Measurements from ENCODE around the gene SORD.
A peak's percentile ranks its signal among the peaks of the same experiment; 100 is the strongest.

The SORD gene

DNA sequence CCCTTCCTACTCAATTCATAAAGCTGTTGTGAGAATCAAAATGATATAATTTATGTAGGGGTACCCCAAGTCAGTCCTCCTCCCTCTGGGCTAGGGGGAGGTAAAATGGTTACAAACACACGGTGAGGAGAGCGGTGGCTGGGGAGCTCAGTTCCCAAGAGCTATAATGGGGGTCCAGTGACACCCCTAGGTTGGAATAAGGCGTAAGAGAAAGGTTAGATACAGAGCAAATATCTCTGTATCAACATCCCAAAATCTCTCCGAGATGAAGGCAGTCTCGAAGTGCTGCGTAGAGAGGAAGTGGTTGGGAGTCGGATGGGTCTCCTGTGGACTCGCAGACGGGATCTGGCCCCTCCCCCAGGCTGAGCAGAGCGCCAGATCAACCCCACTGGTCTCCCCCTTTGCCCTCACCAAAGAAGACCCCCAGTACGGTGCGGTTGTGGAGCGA is 89.2 kb downstream of the SORD start:
- H3K9me3 ChIP-seq (ENCODE audit: control insufficient read depth, low read length): no peaks in the 10 kb centered on the region
- H3K4me1 ChIP-seq (ENCODE audit: control insufficient read depth, insufficient read depth, low read length, poor library complexity, severe bottlenecking): peaks cover 8% of the 10 kb centered on the region
- H3K4me3 ChIP-seq (ENCODE audit: extremely low read depth, insufficient read depth, low read length, poor library complexity, severe bottlenecking): peak overlapping the region; percentile 6
- no peak overlapping the region for H3K27ac ChIP-seq (ENCODE audit: low read depth, low read length, severe bottlenecking)
- H3K36me3 ChIP-seq (ENCODE audit: control insufficient read depth, insufficient read depth, low read length): no peaks in the 10 kb centered on the region
- WGBS, 2 experiments (ENCODE audit: insufficient coverage in 2 of 2): 0% methylated on average over 1 of the region's 13 CpGs; no CpG with 5 or more reads in 1 of the 2 experiments

DNA sequence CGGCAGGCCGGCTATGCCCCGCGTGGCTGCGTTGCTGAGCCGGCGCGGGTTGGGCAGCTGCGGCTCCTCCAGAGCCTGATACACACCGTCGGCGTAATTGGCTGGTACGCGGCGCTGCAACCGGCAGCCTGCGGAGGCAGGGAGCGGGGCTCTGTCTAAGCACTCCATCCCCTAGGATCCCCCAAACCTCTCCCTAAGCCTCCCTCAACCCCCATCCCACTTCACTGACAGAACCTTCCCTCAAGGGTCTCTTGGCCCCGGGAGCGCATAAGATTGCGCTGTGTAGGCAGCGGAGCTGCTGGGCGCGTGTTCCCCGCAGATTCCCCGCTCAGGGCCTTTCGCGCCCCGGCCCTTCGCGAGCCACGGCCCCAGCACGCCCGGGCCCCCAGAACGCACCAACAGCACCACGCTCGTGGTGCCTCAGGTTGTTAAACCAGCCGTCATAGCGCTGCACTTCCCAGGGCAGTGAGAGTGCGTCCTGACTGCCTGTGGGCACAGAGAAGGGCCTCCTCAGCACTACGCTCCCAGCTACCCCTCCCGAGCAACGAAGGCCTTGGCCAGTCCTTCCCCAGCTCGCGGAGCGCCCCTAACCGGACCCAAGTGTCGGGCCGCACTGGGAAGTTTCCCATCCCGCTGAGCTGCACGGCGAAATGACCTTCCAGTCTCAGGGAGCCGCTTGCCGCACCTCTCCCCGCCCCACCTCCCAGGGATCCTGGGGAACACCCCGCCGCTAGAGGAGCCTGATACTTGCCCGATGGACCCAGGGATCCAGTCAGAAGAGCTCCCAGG is 89.8 kb downstream of the SORD start:
- H3K4me3 ChIP-seq (ENCODE audit: extremely low read depth, insufficient read depth, low read length, poor library complexity, severe bottlenecking): peak overlapping the region; percentile 6
- peaks cover 8% of the 10 kb centered on the region for H3K4me1 ChIP-seq (ENCODE audit: control insufficient read depth, insufficient read depth, low read length, poor library complexity, severe bottlenecking)
- no peaks in the 10 kb centered on the region for H3K9me3 ChIP-seq (ENCODE audit: control insufficient read depth, low read length)
- H3K36me3 ChIP-seq (ENCODE audit: control insufficient read depth, insufficient read depth, low read length): no peaks in the 10 kb centered on the region
- WGBS, 2 experiments (ENCODE audit: insufficient coverage in 2 of 2): 2% methylated on average over 19 to 54 of the region's 58 CpGs
- H3K27ac ChIP-seq (ENCODE audit: low read depth, low read length, severe bottlenecking): no peak overlapping the region

DNA sequence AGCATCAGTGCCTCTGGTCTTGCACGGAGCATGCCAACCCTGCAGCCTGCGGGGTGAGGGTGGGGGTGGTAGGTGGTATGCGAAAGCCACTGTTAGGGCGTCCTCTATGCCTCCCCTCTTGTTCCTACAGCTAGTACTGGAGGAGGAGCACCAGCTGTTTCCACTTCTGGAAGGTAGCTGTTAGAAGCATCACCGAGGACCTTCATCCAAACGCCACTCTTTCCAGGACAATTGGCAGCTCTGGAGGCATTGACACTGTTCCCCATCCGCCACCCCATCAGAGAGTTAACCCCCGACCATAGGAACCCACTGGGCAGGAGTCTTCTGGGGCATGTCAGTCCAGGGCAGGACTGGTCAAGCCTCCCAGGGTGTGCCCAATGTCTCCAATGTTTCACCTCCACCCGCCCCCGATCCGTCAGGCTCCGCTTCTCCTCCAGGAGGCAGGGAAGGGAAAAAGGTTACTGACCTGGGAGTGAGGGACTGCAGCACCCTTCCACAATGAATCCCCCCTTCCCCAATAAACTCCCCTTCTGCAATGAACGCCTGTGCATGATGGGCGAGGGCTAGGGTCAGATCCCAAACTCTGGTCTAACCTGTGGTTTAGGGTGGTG is 90.5 kb downstream of the SORD start:
- Histone ChIP-seq H3K27ac (ENCODE audit: low read depth, low read length, severe bottlenecking) (no peak overlapping the region), H3K4me3 (ENCODE audit: extremely low read depth, insufficient read depth, low read length, poor library complexity, severe bottlenecking) (no peak overlapping the region), H3K9me3 (ENCODE audit: control insufficient read depth, low read length) (no peaks in the 10 kb centered on the region), H3K4me1 (ENCODE audit: control insufficient read depth, insufficient read depth, low read length, poor library complexity, severe bottlenecking) (peaks cover 8% of the 10 kb centered on the region), H3K36me3 (ENCODE audit: control insufficient read depth, insufficient read depth, low read length) (no peaks in the 10 kb centered on the region)
- WGBS, 2 experiments (ENCODE audit: insufficient coverage in 2 of 2): 13 to 17% methylated on average over 5 to 8 of the region's 14 CpGs

DNA sequence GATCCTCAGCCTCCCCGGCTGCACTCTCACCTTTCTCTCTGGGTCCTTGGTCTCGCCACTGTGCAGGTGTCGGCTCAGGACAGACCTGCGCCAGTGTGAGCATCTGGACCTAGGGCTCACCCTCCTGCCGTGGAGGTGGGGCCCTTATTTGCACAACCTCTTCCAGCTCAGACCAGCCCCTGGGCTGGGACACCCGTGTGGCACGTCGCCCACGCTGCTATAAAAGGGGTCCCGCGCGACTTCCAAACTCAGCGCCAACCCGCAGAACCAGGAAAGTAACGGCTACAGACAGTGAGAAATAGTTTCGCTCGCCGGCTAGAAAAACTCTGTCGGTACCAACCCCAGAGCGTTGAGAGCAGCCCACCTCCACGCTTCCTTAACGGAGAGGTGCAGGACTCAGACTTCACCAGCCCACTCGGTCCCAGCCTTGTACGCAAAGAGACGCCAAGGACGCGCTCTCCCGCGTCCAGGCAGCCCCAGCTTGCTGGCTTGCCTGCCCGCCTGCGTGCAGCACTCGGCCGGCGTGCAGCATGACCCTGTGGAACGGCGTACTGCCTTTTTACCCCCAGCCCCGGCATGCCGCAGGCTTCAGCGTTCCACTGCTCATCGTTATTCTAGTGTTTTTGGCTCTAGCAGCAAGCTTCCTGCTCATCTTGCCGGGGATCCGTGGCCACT is 91.2 kb downstream of the SORD start, which contains the start of the genes DUOX2 and DUOXA2:
Gene DUOX2 (minus strand): TSS at position 97 of the 675 bp plus-strand sequence. CDS start 761 bp downstream, outside the sequence.
Gene DUOXA2 (plus strand): TSS at position 251 of the 675 bp plus-strand sequence. CDS start 280 bp downstream, at position 531.
- Histone ChIP-seq H3K4me1 (ENCODE audit: control insufficient read depth, insufficient read depth, low read length, poor library complexity, severe bottlenecking) (peaks cover 8% of the 10 kb centered on the region), H3K9me3 (ENCODE audit: control insufficient read depth, low read length) (no peaks in the 10 kb centered on the region), H3K36me3 (ENCODE audit: control insufficient read depth, insufficient read depth, low read length) (no peaks in the 10 kb centered on the region), H3K4me3 (ENCODE audit: extremely low read depth, insufficient read depth, low read length, poor library complexity, severe bottlenecking) (no peak within 1 kb of the TSS), H3K27ac (ENCODE audit: low read depth, low read length, severe bottlenecking) (no peak within 1 kb of the TSS)
- WGBS, 2 experiments (ENCODE audit: insufficient coverage in 2 of 2): 11 to 12% methylated on average over 39 to 41 of the region's 42 CpGs

DNA sequence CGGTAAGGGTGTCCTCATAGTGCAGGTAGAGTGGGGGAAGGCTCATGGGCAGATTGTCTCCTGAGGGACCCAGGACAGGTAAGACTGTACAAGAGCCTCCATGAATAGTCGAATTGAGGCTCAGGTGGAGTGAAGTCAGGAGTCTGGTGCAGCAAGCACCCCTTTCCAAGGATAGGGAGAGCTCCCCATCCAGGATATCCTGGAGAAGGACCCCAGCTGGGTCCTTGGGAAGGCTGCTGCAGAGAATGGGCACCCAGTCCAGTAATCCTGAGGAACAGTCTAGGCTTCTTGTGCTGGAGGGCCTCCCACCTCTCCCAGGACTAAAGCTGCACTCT is 91.7 kb downstream of the SORD start:
- H3K4me3 ChIP-seq (ENCODE audit: extremely low read depth, insufficient read depth, low read length, poor library complexity, severe bottlenecking): no peak overlapping the region
- H3K36me3 ChIP-seq (ENCODE audit: control insufficient read depth, insufficient read depth, low read length): no peaks in the 10 kb centered on the region
- no peak overlapping the region for H3K27ac ChIP-seq (ENCODE audit: low read depth, low read length, severe bottlenecking)
- 38 to 48% methylated on average over 2 of the region's 2 CpGs for WGBS, 2 experiments (ENCODE audit: insufficient coverage in 2 of 2)
- no peaks in the 10 kb centered on the region for H3K9me3 ChIP-seq (ENCODE audit: control insufficient read depth, low read length)
- H3K4me1 ChIP-seq (ENCODE audit: control insufficient read depth, insufficient read depth, low read length, poor library complexity, severe bottlenecking): peaks cover 8% of the 10 kb centered on the region

DNA sequence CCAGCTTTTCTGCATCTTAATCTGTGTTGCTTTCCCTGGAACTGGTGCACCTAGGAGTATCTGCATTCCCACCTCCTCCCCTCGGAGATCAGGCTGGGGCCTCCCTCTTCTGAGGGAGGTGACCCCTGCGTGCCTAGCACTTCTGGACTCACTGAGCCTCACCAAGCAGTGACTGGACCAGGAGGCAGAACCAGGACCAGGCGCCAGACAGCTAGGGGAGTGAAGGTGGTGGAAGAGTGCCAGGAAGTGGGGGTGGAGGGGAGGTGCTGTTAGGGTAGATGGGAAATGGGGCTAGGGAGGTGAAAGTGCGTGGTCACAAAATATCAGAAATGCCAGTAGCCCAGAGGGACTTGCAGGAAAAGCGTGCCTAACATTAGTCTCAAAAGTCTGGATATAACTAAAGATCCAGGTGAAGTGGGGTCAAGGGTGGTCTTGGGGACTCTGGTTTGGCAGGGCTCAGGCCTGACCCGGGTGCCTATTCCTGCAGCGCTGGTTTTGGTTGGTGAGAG is 92.4 kb downstream of the SORD start:
- peaks cover 8% of the 10 kb centered on the region for H3K4me1 ChIP-seq (ENCODE audit: control insufficient read depth, insufficient read depth, low read length, poor library complexity, severe bottlenecking)
- WGBS, 2 experiments (ENCODE audit: insufficient coverage in 2 of 2): 82 to 89% methylated on average over 5 to 6 of the region's 7 CpGs
- H3K4me3 ChIP-seq (ENCODE audit: extremely low read depth, insufficient read depth, low read length, poor library complexity, severe bottlenecking): no peak overlapping the region
- no peak overlapping the region for H3K27ac ChIP-seq (ENCODE audit: low read depth, low read length, severe bottlenecking)
- H3K9me3 ChIP-seq (ENCODE audit: control insufficient read depth, low read length): no peaks in the 10 kb centered on the region
- H3K36me3 ChIP-seq (ENCODE audit: control insufficient read depth, insufficient read depth, low read length): no peaks in the 10 kb centered on the region

DNA sequence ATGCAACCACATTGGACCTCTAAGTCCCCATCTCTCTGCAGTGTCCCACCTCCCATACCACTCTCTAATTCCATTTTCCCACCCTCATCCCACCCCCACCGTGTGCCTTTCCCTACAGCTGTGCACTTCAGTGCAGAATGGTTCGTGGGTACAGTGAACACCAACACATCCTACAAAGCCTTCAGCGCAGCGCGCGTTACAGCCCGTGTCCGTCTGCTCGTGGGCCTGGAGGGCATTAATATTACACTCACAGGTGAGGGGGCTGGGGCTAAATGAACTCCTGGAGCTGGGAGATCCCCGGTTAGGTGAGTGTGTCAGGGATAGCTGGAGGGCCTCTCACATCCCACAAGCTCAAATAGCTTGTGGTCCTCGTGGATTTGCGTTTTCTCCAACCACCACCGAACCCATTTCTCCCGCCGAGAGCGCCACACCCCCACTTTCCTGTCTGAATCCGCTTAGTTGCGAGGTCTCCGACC is 93.0 kb downstream of the SORD start:
- H3K4me1 ChIP-seq (ENCODE audit: control insufficient read depth, insufficient read depth, low read length, poor library complexity, severe bottlenecking): peaks cover 8% of the 10 kb centered on the region
- H3K9me3 ChIP-seq (ENCODE audit: control insufficient read depth, low read length): no peaks in the 10 kb centered on the region
- H3K4me3 ChIP-seq (ENCODE audit: extremely low read depth, insufficient read depth, low read length, poor library complexity, severe bottlenecking): no peak overlapping the region
- H3K36me3 ChIP-seq (ENCODE audit: control insufficient read depth, insufficient read depth, low read length): no peaks in the 10 kb centered on the region
- H3K27ac ChIP-seq (ENCODE audit: low read depth, low read length, severe bottlenecking): no peak overlapping the region
- WGBS, 2 experiments (ENCODE audit: insufficient coverage in 2 of 2): 82 to 94% methylated on average over 12 of the region's 19 CpGs

DNA sequence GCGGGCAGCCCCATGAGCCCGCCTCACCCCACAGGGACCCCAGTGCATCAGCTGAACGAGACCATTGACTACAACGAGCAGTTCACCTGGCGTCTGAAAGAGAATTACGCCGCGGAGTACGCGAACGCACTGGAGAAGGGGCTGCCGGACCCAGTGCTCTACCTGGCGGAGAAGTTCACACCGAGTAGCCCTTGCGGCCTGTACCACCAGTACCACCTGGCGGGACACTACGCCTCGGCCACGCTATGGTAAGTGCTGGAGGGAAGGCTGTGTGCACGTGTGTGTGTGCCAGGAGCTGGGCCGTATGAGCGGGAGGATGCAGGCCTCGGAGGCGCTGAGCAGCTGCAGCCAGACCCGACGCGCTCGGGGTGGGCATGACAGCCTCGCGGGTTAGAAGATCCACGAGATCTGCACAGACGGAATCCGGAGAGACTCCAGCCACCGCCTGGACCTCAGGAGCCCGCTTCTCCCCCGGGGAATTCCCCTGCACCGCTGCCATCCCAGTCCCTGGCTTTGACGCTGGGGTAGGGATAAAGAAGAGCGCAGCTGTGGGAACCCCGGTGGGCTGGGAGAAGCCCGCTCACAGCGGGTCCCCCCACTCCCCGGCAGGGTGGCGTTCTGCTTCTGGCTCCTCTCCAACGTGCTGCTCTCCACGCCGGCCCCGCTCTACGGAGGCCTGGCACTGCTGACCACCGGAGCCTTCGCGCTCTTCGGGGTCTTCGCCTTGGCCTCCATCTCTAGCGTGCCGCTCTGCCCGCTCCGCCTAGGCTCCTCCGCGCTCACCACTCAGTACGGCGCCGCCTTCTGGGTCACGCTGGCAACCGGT is 93.7 kb downstream of the SORD start:
- no peaks in the 10 kb centered on the region for H3K9me3 ChIP-seq (ENCODE audit: control insufficient read depth, low read length)
- 91 to 92% methylated on average over 51 to 64 of the region's 65 CpGs for WGBS, 2 experiments (ENCODE audit: insufficient coverage in 2 of 2)
- H3K4me1 ChIP-seq (ENCODE audit: control insufficient read depth, insufficient read depth, low read length, poor library complexity, severe bottlenecking): peaks cover 9% of the 10 kb centered on the region
- H3K27ac ChIP-seq (ENCODE audit: low read depth, low read length, severe bottlenecking): no peak overlapping the region
- no peaks in the 10 kb centered on the region for H3K36me3 ChIP-seq (ENCODE audit: control insufficient read depth, insufficient read depth, low read length)
- H3K4me3 ChIP-seq (ENCODE audit: extremely low read depth, insufficient read depth, low read length, poor library complexity, severe bottlenecking): no peak overlapping the region

DNA sequence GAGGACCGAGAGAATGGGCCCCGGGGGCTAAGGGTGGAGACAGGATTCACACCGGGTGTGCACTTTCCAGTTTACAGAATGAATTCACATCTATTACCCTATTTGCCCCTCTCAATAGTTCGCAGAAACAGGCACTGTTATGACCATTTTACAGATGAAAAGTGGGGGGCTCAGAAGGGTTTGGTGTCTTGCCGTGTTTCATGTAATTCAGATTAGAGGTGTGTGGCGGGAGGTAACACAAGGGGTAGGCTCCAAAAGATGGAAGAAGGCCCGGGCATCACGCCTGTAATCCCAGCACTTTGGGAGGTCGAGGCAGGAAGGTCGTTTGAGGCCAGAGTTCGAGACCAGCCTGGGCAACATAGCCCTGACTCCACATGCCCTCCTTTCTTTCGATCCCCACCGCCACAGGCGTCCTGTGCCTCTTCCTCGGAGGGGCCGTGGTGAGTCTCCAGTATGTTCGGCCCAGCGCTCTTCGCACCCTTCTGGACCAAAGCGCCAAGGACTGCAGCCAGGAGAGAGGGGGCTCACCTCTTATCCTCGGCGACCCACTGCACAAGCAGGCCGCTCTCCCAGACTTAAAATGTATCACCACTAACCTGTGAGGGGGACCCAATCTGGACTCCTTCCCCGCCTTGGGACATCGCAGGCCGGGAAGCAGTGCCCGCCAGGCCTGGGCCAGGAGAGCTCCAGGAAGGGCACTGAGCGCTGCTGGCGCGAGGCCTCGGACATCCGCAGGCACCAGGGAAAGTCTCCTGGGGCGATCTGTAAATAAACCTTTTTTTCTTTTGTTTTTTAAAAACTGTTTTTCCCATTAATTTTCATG is 94.5 kb downstream of the SORD start:
- no peak overlapping the region for H3K4me3 ChIP-seq (ENCODE audit: extremely low read depth, insufficient read depth, low read length, poor library complexity, severe bottlenecking)
- no peak overlapping the region for H3K27ac ChIP-seq (ENCODE audit: low read depth, low read length, severe bottlenecking)
- 90 to 91% methylated on average over 26 of the region's 33 CpGs for WGBS, 2 experiments (ENCODE audit: insufficient coverage in 2 of 2)
- peaks cover 18% of the 10 kb centered on the region for H3K4me1 ChIP-seq (ENCODE audit: control insufficient read depth, insufficient read depth, low read length, poor library complexity, severe bottlenecking)
- no peaks in the 10 kb centered on the region for H3K36me3 ChIP-seq (ENCODE audit: control insufficient read depth, insufficient read depth, low read length)
- no peaks in the 10 kb centered on the region for H3K9me3 ChIP-seq (ENCODE audit: control insufficient read depth, low read length)
